ENCODE measurements around the gene MCF2L.

GRCh38 chr13:112928020-112928971 lies 40.7 kb upstream of the MCF2L start:
- no peak for TF ChIP-seq CTCF (IDR thresholded peaks at IDR 0.05)
- no peak for TF ChIP-seq EZH2 (IDR thresholded peaks at IDR 0.05)
- no peak for TF ChIP-seq EZH2phosphoT487 (IDR thresholded peaks at IDR 0.05)
